ENCODE measurements around the gene GPX2. TPM values are rescaled to one million over a fixed set of nuclear protein-coding genes. Genes with fewer than 3 reads are reported as not detected.

GPX2 gene
- total RNA-seq, 2 donors from 2014 or later: 5.0 TPM; not detected in 1

- Histone ChIP-seq H3K4me1 (ENCODE audit: control insufficient read depth in 1 of 2, low read depth in 2 of 2) (peaks cover 6 to 17% of the 10 kb centered on the region in 2 donors), H3K4me3 (peak within 1 kb of the TSS; percentile 90), H3K27me3 (replicated peaks; ENCODE audit: insufficient read depth) (no peaks in the 10 kb centered on the region), H3K36me3 (no peaks in the 10 kb centered on the region), H3K27ac (no peak within 1 kb of the TSS), H3K9me3 (no peaks in the 10 kb centered on the region)
- DNase-seq (ENCODE audit: low spot score) (no peak), ATAC-seq (ENCODE audit: insufficient number of reproducible peaks, low FRiP score, low read depth) (peak; percentile 15)
- no peak for TF ChIP-seq CTCF (IDR thresholded peaks at IDR 0.05)
Measured at GRCh38 chr14:64971943-64972791, 29.6 kb upstream of the GPX2 start, which contains the start of gene RAB15. TSS of gene RAB15 (minus strand) at chr14:64972336. CDS start at chr14:64972076, 260 bp downstream.

DNA sequence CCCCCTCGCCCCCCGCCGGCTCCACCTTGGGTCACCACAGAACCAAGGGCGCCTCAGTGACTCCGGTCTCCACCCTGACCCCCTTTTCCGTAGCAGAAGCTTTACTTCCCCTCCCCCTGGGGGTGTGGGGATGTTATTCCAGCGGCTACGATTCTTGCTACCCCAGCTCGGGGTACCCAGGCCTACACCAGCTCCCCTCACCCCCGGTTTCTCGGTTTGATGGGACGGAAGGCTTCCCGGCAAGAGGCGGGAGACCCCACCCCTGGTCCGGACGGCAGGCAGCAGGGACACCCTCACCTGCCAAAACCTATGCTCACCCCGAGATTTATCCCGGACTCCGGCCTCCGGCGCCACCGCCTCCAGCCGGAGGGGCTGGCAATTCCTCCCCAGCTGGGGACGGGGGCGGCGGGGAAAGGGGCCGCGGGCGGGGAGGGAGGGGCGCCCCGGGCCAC lies 29.0 kb upstream of the GPX2 start:
- no peaks in the 10 kb centered on the region for H3K27me3 ChIP-seq (replicated peaks; ENCODE audit: insufficient read depth)
- H3K27ac ChIP-seq: no peak overlapping the region
- peaks cover 6 to 17% of the 10 kb centered on the region in 2 donors for H3K4me1 ChIP-seq (ENCODE audit: control insufficient read depth in 1 of 2, low read depth in 2 of 2)
- ATAC-seq (ENCODE audit: insufficient number of reproducible peaks, low FRiP score, low read depth) (no peak), DNase-seq (ENCODE audit: low spot score) (no peak)
- no peaks in the 10 kb centered on the region for H3K36me3 ChIP-seq
- no peak for TF ChIP-seq CTCF (IDR thresholded peaks at IDR 0.05)
- H3K9me3 ChIP-seq: no peaks in the 10 kb centered on the region
- H3K4me3 ChIP-seq: peak overlapping the region; percentile 90

- ATAC-seq (ENCODE audit: insufficient number of reproducible peaks, low FRiP score, low read depth): peak; percentile 6
- H3K9me3 ChIP-seq: no peaks in the 10 kb centered on the region
- no peak overlapping the region for H3K27ac ChIP-seq
- H3K36me3 ChIP-seq: no peaks in the 10 kb centered on the region
- H3K4me3 ChIP-seq: peak overlapping the region; percentile 90
- peaks cover 6 to 17% of the 10 kb centered on the region in 2 donors for H3K4me1 ChIP-seq (ENCODE audit: control insufficient read depth in 1 of 2, low read depth in 2 of 2)
- H3K27me3 ChIP-seq (replicated peaks; ENCODE audit: insufficient read depth): no peaks in the 10 kb centered on the region
- no peak for TF ChIP-seq CTCF (IDR thresholded peaks at IDR 0.05)
- no peak for DNase-seq (ENCODE audit: low spot score)
Measured at GRCh38 chr14:64970776-64971477, 28.4 kb upstream of the GPX2 start.

GRCh38 chr14:64970041-64970440 lies 27.5 kb upstream of the GPX2 start:
- H3K4me1 ChIP-seq (ENCODE audit: control insufficient read depth in 1 of 2, low read depth in 2 of 2): peaks cover 6 to 17% of the 10 kb centered on the region in 2 donors
- H3K9me3 ChIP-seq: no peaks in the 10 kb centered on the region
- H3K27ac ChIP-seq: no peak overlapping the region
- DNase-seq (ENCODE audit: low spot score) (no peak), ATAC-seq (ENCODE audit: insufficient number of reproducible peaks, low FRiP score, low read depth) (no peak)
- no peaks in the 10 kb centered on the region for H3K27me3 ChIP-seq (replicated peaks; ENCODE audit: insufficient read depth)
- no peak overlapping the region for H3K4me3 ChIP-seq
- TF ChIP-seq CTCF (IDR thresholded peaks at IDR 0.05): no peak
- no peaks in the 10 kb centered on the region for H3K36me3 ChIP-seq

- TF ChIP-seq CTCF (IDR thresholded peaks at IDR 0.05): no peak
- Histone ChIP-seq H3K36me3 (no peaks in the 10 kb centered on the region), H3K27me3 (replicated peaks; ENCODE audit: insufficient read depth) (no peaks in the 10 kb centered on the region), H3K4me1 (ENCODE audit: control insufficient read depth in 1 of 2, low read depth in 2 of 2) (peaks cover 6 to 17% of the 10 kb centered on the region in 2 donors), H3K4me3 (no peak overlapping the region), H3K27ac (no peak overlapping the region), H3K9me3 (no peaks in the 10 kb centered on the region)
- no peak for ATAC-seq (ENCODE audit: insufficient number of reproducible peaks, low FRiP score, low read depth)
- no peak for DNase-seq (ENCODE audit: low spot score)
Measured at GRCh38 chr14:64968651-64969050, 26.1 kb upstream of the GPX2 start.
